Measurements from ENCODE around the gene IRF2.

The IRF2 gene

DNA sequence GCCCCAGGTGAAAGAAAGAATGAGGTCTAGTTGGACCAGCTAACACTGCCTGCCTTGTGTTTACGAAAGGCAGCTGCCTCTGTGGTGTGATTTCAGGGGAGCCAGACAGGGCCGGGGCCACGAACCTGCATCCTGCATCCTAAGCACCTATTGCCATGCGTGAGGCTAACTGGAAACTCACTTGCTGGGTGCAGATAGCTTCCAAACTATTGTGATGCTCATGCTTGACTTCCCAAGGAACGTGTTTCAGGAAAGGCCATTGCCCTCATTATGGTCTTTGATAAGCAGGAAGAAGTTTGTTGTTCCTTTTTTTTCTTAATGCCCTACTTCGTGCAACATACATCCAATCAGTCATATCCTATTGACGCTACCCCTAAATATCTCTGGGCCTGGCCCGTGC lies 2.3 kb upstream of the IRF2 start:
- peak in 12 of 42 donors; percentile 6 to 66 (median 32) for DNase-seq
- intact Hi-C loops (cut with DNase I): loop anchor here (2.0 kb wide), 1 partner anchor 60 kb away; no protein-coding TSS in a partner anchor

GRCh38 chr4:184475498-184475897 lies 1.1 kb upstream of the IRF2 start:
- intact Hi-C loops (cut with DNase I): no loop called here
- no peak for DNase-seq

DNA sequence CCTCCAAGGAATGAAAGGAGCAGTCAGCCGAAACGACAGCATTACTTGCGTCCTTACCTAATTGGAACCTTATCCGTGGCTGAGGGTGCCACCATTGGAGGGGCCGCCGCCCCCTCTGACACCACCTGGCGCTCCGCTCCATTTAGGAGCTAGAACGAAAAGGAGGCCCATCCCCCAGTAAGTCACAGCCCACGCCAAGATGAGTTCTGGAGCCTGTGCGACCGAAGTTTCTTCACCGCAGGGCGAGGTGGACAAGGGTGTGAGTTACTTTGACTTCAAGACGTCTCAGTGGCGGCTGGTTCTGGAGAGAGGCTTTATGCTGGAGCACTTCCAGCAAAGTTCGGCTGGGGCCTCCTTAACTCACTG lies 729 bp upstream of the IRF2 start:
- intact Hi-C loops (cut with DNase I): no loop called here
- peak in 41 of 42 donors; percentile 5 to 71 (median 48) for DNase-seq

DNA sequence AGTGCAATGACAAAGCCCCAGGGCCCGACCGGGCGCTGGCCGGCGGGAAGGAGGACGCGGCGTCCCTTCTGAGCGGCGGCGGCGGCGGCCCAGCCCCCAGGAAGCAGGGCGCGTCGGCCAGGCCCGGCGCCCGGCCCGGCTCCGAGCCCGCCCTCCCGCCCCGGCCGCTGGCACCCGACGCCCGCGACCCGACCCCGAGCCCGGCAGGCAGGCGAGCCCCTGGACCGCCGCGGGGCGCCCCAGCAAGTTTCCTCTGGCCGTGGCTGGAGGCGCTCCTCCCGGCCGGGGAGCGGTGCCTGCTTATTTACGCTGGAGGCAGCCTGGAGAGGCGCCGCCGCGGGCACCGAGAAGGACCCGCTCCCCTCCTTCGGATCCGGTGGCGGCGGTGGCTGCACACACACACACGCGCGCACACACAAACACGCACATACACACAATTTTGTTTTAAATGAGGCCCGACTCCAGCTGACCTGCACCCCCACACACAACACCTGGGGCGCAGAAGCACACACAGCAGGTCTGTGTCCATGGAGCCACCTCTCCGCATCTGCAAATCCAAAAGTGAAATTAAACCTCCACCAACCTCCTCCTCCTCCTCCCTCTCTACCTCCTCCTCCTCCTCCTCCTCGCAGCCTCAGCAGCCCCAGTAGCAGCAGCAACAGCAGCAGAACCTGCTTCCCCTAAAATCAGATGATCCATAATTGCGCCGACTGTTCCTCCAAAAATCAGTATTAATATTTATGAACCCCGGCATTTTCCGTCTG lies 669 bp downstream of the IRF2 start:
- DNase-seq: peak in 39 of 42 donors; percentile 24 to 72 (median 48)
- intact Hi-C loops (cut with DNase I): loop anchor here (5.0 kb wide), 1 partner anchor 206 kb away; no protein-coding TSS in a partner anchor

DNA sequence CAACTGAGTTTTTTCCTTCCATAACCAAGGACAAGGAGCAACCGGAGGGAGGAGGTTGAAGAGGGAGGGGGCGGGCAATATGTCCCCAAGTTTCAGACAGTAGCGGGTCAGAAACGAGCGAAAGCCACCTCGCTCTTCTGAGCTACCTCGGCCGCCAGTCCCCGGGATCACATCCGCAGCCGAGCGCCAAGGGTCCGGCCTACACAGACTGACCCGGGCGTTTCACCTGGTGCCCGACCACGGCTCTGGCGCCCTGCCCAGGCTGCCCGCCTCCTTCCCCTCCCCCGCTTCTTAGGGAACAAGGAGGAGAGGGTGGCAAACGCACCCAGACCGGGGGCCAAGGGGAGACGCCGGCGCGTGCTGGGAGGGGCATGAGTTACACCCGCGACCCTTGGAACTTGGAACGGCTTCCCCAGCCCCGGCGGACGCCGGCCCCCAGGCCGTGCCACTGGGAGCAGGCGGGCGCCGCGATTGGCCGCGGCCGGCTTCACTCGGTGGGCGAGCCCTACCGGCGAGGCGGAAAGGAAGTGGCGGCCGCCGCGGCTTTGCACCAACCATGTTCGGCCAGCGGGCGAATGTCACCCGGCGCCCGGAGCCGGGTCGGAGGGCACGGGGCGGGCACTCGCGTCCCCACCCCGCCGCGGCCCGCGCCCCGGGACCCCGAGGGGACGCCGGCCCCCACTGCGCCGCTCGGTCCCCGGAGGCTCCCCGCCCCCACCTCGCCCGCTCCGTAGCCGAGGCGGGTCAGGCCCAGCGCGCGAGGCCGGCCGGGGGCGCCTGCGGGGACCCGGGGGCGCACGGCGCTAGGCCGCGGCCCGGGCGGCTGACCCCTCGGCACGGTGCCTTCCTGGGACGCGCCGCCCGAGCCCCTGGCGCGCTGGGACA lies 1.5 kb downstream of the IRF2 start:
- intact Hi-C loops (cut with DNase I): loop anchor here (5.0 kb wide), 1 partner anchor 206 kb away; no protein-coding TSS in a partner anchor
- DNase-seq: peak in 41 of 42 donors; percentile 24 to 85 (median 66)

GRCh38 chr4:184471881-184472613 lies 2.3 kb downstream of the IRF2 start:
- intact Hi-C loops (cut with DNase I): loop anchor here (5.0 kb wide), 1 partner anchor 205 kb away; no protein-coding TSS in a partner anchor

DNA sequence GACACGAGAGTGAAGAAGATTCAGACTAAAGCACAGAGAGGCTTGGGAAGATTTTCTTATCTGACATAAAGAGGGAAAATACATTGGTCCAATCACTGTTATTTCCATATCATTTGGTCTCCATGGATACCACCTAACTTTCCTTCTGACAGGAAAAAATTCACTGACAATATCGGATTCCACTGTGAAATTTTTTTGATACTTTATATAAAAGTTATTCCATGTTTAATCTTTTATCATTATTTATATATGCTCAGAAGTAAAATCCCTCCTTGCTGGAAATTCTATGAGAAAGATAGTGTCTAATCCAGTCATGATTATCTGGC lies 3.6 kb downstream of the IRF2 start:
- DNase-seq: no peak
- intact Hi-C loops (cut with DNase I): loop anchor here (5.0 kb wide), 1 partner anchor 203 kb away; no protein-coding TSS in a partner anchor

More at GRCh38 chr4:184471881-184472613, 2.3 kb downstream of the IRF2 start:
- peak in 20 of 42 donors; percentile 22 to 70 (median 34) for DNase-seq

- intact Hi-C loops (cut with DNase I): no loop called here
- DNase-seq: no peak
These were observed 7.7 kb downstream of the IRF2 start for GRCh38 chr4:184466634-184467033.

- intact Hi-C loops (cut with DNase I): no loop called here
- DNase-seq: no peak
These were observed 9.4 kb downstream of the IRF2 start for GRCh38 chr4:184464759-184465454.

DNA sequence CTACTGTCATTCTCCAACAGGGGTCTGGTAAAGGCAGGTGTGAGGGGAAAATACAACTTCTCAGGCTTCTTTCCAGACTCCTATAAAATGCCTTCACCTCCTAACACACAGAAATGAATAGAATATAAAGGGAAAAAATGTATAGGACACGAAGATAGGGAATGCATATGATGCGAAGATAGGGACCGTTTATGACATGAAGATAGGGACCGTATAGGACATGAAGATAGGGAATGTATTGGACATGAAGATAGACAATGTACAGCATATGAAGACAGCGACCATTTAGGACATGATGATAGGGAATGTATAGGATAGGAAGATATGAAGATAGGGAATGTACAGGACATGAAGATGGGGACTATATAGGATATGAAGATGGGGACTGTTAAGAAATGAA lies 10.5 kb downstream of the IRF2 start:
- intact Hi-C loops (cut with DNase I): no loop called here
- no peak for DNase-seq

- no peak for DNase-seq
- intact Hi-C loops (cut with DNase I): no loop called here
These were observed 11.2 kb downstream of the IRF2 start for GRCh38 chr4:184463158-184463557.

GRCh38 chr4:184462724-184463123 lies 11.6 kb downstream of the IRF2 start:
- intact Hi-C loops (cut with DNase I): no loop called here
- no peak for DNase-seq

GRCh38 chr4:184461711-184462441 lies 12.5 kb downstream of the IRF2 start:
- DNase-seq: no peak
- intact Hi-C loops (cut with DNase I): no loop called here

DNA sequence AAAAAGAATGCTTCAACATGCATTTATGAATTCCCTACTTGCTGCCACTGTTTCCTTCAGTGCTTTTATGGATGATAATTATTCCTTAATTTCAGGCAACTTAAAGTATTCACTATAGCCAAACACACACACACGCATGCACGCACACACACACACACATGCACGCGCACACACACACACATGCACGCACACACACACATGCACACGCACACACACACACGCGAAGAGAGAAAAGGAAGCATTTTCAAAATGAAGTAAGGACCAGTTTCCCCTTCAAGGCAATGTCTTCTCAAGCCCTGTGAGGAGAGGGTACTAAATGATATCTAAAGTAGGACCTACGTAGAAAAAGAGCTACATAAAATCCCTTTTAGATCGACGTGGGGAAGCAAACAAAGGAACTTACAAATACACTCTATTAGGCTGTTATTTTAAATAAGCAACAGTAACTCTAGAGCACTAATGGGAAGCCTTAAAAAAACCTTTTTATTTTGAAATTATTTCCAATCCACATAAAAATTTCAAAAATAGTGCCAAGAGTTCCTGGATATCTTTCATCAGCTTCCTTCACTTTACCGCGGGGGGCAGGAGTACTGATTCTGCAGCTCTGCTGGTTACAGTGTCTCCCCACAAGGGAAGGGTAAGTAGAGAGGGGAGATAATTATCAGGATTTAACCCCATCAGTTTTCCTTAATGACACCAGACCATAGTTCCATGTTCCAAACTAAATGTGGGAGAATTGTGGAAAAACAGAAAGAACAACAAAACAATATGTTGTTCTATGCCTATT lies 13.7 kb downstream of the IRF2 start:
- intact Hi-C loops (cut with DNase I): no loop called here
- no peak for DNase-seq

- intact Hi-C loops (cut with DNase I): no loop called here
- no peak for DNase-seq
These were observed 14.9 kb downstream of the IRF2 start for GRCh38 chr4:184459413-184459812.

DNA sequence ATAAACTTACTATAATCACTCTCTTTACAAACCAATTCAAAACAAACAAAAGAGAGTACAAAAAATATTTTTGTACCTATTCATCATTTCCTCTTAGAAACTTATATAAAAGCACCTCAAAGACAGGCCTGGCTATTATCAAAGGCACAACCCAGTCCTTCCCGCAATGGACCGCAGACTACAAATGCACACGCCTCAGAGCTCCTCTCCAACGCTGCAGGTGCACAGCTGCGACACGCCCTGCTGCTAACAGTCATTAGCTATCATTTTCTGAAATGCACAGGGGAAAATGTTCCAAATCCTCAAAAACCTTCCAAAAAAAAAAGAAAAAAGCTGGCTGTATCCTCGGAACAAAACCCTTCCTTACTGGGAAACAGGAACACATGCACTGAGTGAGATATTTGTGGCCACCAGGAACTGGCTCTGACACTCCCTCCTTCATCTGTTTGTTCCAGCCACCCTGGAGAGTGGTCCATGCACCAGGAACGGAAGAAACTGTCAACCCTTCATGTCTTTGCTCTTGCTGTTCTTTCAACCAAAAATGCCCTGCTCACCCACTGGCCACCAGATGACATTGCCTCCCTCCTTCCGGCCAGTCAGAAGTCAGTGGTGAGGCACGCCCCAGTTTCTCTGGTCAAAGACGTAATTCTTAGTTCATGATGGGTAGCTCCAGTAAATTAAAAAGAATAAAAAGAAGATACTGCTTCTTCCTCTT lies 16.7 kb downstream of the IRF2 start:
- intact Hi-C loops (cut with DNase I): no loop called here
- DNase-seq: peak in 21 of 42 donors; percentile 14 to 74 (median 39)

GRCh38 chr4:184456337-184456736 lies 18.0 kb downstream of the IRF2 start:
- intact Hi-C loops (cut with DNase I): no loop called here

More at GRCh38 chr4:184456337-184456736, 18.0 kb downstream of the IRF2 start:
- DNase-seq: no peak
